GM23248 (cell line): Measurements from ENCODE around the gene CD70. TPM values are rescaled to one million over a fixed set of nuclear protein-coding genes. Genes with fewer than 3 reads are reported as not detected.
A peak's percentile ranks its signal among the peaks of the same experiment; 100 is the strongest.
"Not testable (repeated sequence)": the region's sequence is repeated elsewhere in the genome, so short reads cannot be mapped to it uniquely, and the experiment has no call there.

ENCODE experiments used
- DNase-seq: peaks from one replicate; pipeline ENCODE4 v3.0.0-alpha.2; 2015
- H2AFZ ChIP-seq: fragments of 200-600 bp; sonication (generic); 2 replicates; pipeline ENCODE4 v1.6.1; 2016; ENCODE audit warnings: antibody characterized with exemption
- H3F3A ChIP-seq: fragments of 200-600 bp; sonication (generic); 2 replicates; pipeline ENCODE4 v1.6.1; 2016; ENCODE audit warnings: mild to moderate bottlenecking, antibody characterized with exemption, mixed run types; ENCODE audit not compliant: insufficient read depth
- H3K27ac ChIP-seq: fragments of 200-600 bp; sonication (generic); 2 replicates; pipeline ENCODE4 v1.5.1; 2016; ENCODE audit warnings: mild to moderate bottlenecking
- H3K27me3 ChIP-seq: fragments of 200-600 bp; sonication (generic); replicated peaks from 2 replicates; pipeline ENCODE4 v1.6.1; 2016; ENCODE audit warnings: mild to moderate bottlenecking; ENCODE audit not compliant: insufficient read depth
- H3K36me3 ChIP-seq: fragments of 200-600 bp; sonication (generic); 2 replicates; pipeline ENCODE4 v1.6.1; 2016; ENCODE audit warnings: low read depth, mild to moderate bottlenecking
- H3K4me1 ChIP-seq: fragments of 200-600 bp; sonication (generic); 2 replicates; pipeline ENCODE4 v1.6.1; 2016; ENCODE audit warnings: mild to moderate bottlenecking; ENCODE audit not compliant: insufficient read depth
- H3K4me2 ChIP-seq: fragments of 200-600 bp; sonication (generic); one replicate; pipeline ENCODE4 v1.6.1; 2016; ENCODE audit warnings: mild to moderate bottlenecking; ENCODE audit not compliant: unreplicated experiment
- H3K4me3 ChIP-seq: fragments of 200-600 bp; sonication (generic); 2 replicates; pipeline ENCODE4 v1.5.1; 2016; ENCODE audit warnings: mild to moderate bottlenecking
- H3K79me2 ChIP-seq: fragments of 200-600 bp; sonication (generic); 2 replicates; pipeline ENCODE4 v1.6.1; 2016; ENCODE audit warnings: mild to moderate bottlenecking; ENCODE audit not compliant: insufficient read depth
- H3K9ac ChIP-seq: fragments of 200-600 bp; sonication (generic); 2 replicates; pipeline ENCODE4 v1.6.1; 2016; ENCODE audit warnings: mild to moderate bottlenecking
- H3K9me2 ChIP-seq: fragments of 200-600 bp; sonication (generic); 2 replicates; pipeline ENCODE4 v1.6.1; 2016; ENCODE audit warnings: mixed run types, mild to moderate bottlenecking, moderate library complexity; ENCODE audit not compliant: insufficient read depth
- H3K9me3 ChIP-seq: fragments of 200-600 bp; sonication (generic); one replicate; pipeline ENCODE4 v1.6.1; 2017; ENCODE audit warnings: low read depth
- H4K20me1 ChIP-seq: fragments of 200-600 bp; sonication (generic); 2 replicates; pipeline ENCODE4 v1.6.0; 2016; ENCODE audit not compliant: insufficient read depth
- EZH2 ChIP-seq: fragments of 200-600 bp; sonication (generic); IDR thresholded peaks from 2 replicates; pipeline ENCODE4 v1.6.1; 2018; ENCODE audit warnings: antibody characterized with exemption, mild to moderate bottlenecking; ENCODE audit not compliant: insufficient read depth, poor library complexity, severe bottlenecking
- EZH2phosphoT487 ChIP-seq: fragments of 200-600 bp; sonication (generic); IDR thresholded peaks from 2 replicates; pipeline ENCODE4 v1.6.1; 2018; ENCODE audit warnings: antibody characterized with exemption, moderate library complexity, mild to moderate bottlenecking, low read depth; ENCODE audit not compliant: insufficient read depth
- WGBS, 2 experiments: methylation state at CpG; one replicate each; pipeline ENCODE4 v1.1.6; 2015 to 2017; ENCODE audit warnings: low lambda C conversion rate in 2 of 2, low coverage in 1 of 2; ENCODE audit errors: missing lambda C conversion rate in 2 of 2; 5-methylcytosine and 5-hydroxymethylcytosine counted together
- in situ Hi-C: fragments of 300-500 bp; cut with MboI; formaldehyde crosslinking; loops from 2 replicates; pipeline ENCODE4 v1.15.0; 2020
- polyA plus RNA-seq: library from polyadenylated mRNA; unstranded; fragments of >200 nt; fragmentation: Nextera tagmentation; extraction: Ambion mirVana; gene quantifications from 2 replicates; pipeline ENCODE4 v1.2.1, GENCODE V29; 2016
- total RNA-seq: library from RNA; depleted of rRNA; stranded (reverse); fragments of >200 nt; shearing (Covaris generic); gene quantifications from 2 replicates; pipeline ENCODE4 v1.2.3, GENCODE V29; 2014; rRNA removed

Gene CD70, protein sequence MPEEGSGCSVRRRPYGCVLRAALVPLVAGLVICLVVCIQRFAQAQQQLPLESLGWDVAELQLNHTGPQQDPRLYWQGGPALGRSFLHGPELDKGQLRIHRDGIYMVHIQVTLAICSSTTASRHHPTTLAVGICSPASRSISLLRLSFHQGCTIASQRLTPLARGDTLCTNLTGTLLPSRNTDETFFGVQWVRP
- total RNA-seq (not detected in 2 replicates), polyA plus RNA-seq (0.20 and 0.49 TPM in 2 replicates)

DNA sequence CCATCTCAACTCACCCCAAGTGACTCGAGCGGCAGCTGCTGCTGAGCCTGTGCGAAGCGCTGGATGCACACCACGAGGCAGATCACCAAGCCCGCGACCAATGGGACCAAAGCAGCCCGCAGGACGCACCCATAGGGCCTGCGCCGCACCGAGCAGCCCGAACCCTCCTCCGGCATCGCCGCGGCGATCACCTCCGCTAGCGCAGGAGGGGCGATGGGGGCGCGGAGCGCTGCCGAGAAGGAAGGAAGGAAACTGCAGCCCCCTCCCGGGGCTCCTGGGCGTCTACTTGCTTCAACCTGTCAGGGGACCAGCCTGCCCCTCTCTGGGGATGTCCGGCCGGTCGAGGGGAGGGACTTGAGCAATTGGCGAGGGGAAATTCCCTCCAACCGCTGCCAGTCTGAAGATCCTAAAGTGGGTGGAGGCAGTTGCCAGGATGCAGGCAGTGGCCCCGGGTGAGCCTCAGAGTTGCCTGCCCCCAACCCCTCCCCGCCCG lies at the start of gene CD70:
TSS of gene CD70 (minus strand) at position 324 of the 493 bp plus-strand sequence. CDS start at position 176, 148 bp downstream.
- Histone ChIP-seq H2AFZ (no peak within 1 kb of the TSS; the same call in 1 of the 2 replicates), H3K79me2 (no peaks in the 10 kb centered on the region), H3K27ac (no peak within 1 kb of the TSS), H3K27me3 (peaks cover 70% of the 10 kb centered on the region), H3K9me3 (no peaks in the 10 kb centered on the region), H3K9ac (no peak within 1 kb of the TSS), H3K36me3 (no peaks in the 10 kb centered on the region), H3F3A (no peaks in the 10 kb centered on the region), H3K9me2 (no peaks in the 10 kb centered on the region), H3K4me2 (peak within 1 kb of the TSS; percentile 25), H4K20me1 (no peaks in the 10 kb centered on the region), H3K4me1 (0 out of 2 replicates have a peak, but pooled peaks cover 4% of the 10 kb centered on the region), H3K4me3 (peak within 1 kb of the TSS; percentile 42)
- in situ Hi-C loops, result no loop called here
- no peak for TF ChIP-seq EZH2
- no peak for TF ChIP-seq EZH2phosphoT487
- 2 to 3% methylated on average over 35 of the region's 35 CpGs for WGBS, 2 experiments
- peak; percentile 38 for DNase-seq

DNA sequence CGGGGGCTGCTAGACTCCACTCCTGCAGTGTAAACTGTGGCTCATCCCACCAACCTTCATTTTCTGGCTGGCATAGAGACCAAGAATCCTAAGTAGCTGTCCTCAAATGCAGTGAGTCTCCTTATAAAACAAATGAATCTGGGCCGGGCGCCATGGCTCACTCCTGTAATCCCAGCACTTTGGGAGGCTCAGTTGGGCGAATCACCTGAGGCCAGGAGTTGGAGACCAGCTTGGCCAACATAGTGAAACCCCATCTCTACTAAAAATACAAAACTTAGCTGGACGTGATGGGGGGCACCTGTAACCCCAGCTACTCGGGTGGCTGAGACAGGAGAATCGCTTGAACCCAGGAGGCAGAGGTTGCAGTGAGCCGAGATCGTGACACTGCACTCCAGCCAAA lies 49.4 kb upstream of the CD70 start:
- H3K79me2 ChIP-seq, H3K9ac ChIP-seq, H3K36me3 ChIP-seq, H4K20me1 ChIP-seq, H3K4me3 ChIP-seq, H3K9me2 ChIP-seq, DNase-seq, H2AFZ ChIP-seq, H3K4me2 ChIP-seq, H3K4me1 ChIP-seq, H3K27me3 ChIP-seq, H3K9me3 ChIP-seq, H3F3A ChIP-seq, in situ Hi-C loops, H3K27ac ChIP-seq: not testable (repeated sequence)
- WGBS, 2 experiments, result 80 to 88% methylated on average over 9 of the region's 9 CpGs

DNA sequence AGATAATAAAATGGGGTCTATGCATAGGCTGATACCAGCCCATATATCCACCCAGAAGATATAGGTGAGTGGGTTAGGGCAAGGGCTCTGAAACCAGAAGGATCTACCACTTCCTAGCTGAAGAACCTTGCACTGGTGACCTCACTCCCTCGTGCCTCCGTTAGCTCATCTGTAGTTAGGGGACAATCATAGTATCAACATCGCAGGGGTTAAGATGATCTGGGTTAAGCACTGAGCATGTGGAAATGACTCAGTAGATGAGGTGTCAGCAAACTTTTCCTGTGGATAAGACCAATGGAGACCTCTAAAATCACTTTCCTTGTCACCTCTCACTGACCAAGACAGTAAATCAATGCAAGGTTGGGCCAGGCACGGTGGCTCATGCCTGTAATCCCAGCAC lies 48.5 kb upstream of the CD70 start:
- Histone ChIP-seq H3F3A (no peaks in the 10 kb centered on the region), H3K9me2 (no peaks in the 10 kb centered on the region), H2AFZ (no peak overlapping the region), H3K4me3 (no peak overlapping the region), H3K4me1 (no peaks in the 10 kb centered on the region), H3K9ac (no peak overlapping the region), H3K27ac (no peak overlapping the region), H3K79me2 (no peaks in the 10 kb centered on the region), H4K20me1 (no peaks in the 10 kb centered on the region), H3K9me3 (no peaks in the 10 kb centered on the region), H3K4me2 (no peak overlapping the region), H3K36me3 (no peaks in the 10 kb centered on the region), H3K27me3 (no peaks in the 10 kb centered on the region; the same call in 1 of the 2 replicates)
- TF ChIP-seq EZH2phosphoT487, result no peak
- no peak for TF ChIP-seq EZH2
- DNase-seq, result peak; percentile 50
- in situ Hi-C loops, result no loop called here
- 20 to 24% methylated on average over 4 of the region's 4 CpGs for WGBS, 2 experiments

DNA sequence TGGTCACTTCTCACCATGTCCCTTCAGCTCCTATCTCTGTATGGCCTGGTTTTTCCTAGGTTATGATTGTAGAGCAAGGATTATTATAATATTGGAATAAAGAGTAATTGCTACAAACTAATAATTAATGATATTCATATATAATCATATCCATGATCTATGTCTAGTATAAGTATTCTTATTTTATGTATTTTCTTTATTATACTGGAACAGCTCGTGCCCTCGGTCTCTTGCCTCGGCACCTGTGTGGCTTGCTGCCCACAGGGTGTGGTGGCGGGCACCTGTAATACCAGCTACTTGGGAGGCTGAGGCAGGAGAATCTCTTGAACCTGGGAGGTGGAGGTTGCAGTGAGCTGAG lies 42.5 kb upstream of the CD70 start:
- H2AFZ ChIP-seq, H3K4me2 ChIP-seq, H3K4me3 ChIP-seq, in situ Hi-C loops, H3K9me2 ChIP-seq, H3K9ac ChIP-seq, H3K79me2 ChIP-seq, H3K4me1 ChIP-seq, H3K36me3 ChIP-seq, H3K27me3 ChIP-seq, DNase-seq, H3K9me3 ChIP-seq, H3F3A ChIP-seq, H4K20me1 ChIP-seq, H3K27ac ChIP-seq: not testable (repeated sequence)
- 49 to 50% methylated on average over 4 of the region's 4 CpGs for WGBS, 2 experiments

DNA sequence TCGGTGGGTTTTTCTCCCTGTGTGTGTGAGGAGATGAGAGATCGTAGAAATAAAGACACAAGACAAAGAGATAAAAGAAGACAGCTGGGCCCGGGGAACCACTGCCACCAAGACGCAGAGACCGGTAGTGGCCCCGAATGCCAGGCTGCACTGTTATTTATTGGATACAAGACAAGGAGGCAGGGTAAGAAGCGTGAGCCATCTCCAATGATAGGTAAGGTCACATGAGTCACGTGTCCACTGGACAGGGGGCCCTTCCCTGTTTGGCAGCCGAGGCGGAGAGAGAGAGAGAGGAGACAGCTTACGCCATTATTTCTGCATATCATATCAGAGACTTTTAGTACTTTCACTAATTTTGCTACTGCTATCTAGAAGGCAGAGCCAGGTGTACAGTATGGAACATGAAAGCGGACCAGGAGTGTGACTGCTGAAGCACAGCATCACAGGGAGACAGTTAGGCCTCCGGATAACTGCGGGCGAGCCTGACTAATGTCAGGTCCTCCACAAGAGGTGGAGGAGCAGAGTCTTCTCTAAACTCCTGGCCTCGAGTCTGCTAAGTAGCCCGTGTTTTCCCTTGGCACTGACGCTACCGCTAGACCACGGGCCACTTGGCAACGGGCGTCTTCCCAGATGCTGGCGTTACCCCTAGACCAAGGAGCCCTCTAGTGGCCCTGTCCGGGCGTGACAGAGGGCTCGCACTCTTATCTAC lies 42.0 kb upstream of the CD70 start:
- H3K27me3 ChIP-seq, H3K4me1 ChIP-seq, H3K36me3 ChIP-seq, H3K27ac ChIP-seq, H3K4me2 ChIP-seq, H2AFZ ChIP-seq, H4K20me1 ChIP-seq, H3F3A ChIP-seq, H3K9me3 ChIP-seq, H3K9me2 ChIP-seq, in situ Hi-C loops, H3K4me3 ChIP-seq, H3K9ac ChIP-seq, H3K79me2 ChIP-seq: not testable (repeated sequence)
- 40 to 41% methylated on average over 26 of the region's 26 CpGs for WGBS, 2 experiments
- peak; percentile 78 for DNase-seq
